NCI-H69 (cell line): ENCODE data around the gene PCSK1N.
"Not testable (repeated sequence)": the region's sequence is repeated elsewhere in the genome, so short reads cannot be mapped to it uniquely, and the experiment has no call there.

Source experiments
- DNase-seq: peaks from one replicate; lab custom pipeline; 2025; lab: John Stamatoyannopoulos, UW

Gene PCSK1N

DNA sequence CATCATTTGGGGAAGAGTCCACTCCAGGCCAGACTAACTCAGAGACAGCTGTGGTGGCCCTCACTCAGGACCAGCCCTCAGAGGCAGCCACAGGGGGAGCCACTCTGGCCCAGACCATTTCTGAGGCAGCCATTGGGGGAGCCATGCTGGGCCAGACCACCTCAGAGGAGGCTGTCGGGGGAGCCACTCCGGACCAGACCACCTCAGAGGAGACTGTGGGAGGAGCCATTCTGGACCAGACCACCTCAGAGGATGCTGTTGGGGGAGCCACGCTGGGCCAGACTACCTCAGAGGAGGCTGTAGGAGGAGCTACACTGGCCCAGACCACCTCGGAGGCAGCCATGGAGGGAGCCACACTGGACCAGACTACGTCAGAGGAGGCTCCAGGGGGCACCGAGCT, 12.4 kb downstream of the PCSK1N start:
- no peak for DNase-seq

DNA sequence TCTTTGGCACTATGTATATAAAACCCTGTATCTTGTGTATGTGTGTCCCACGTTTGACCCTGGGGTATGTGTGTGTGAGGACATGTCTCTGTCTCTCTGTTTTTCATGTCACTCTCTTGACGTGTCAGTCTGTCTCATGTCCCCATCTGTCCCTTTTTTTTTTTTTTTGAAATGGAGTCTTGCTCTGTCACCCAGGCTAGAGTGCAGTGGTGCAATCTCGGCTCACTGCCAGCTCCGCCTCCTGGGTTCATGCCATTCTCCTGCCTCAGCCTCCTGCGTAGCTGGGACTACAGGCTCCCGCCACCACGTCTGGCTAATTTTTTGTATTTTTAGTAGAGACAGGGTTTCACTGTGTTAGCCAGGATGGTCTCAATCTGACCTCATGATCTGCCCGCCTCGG, 16.0 kb downstream of the PCSK1N start:
- not testable (repeated sequence) for DNase-seq

DNA sequence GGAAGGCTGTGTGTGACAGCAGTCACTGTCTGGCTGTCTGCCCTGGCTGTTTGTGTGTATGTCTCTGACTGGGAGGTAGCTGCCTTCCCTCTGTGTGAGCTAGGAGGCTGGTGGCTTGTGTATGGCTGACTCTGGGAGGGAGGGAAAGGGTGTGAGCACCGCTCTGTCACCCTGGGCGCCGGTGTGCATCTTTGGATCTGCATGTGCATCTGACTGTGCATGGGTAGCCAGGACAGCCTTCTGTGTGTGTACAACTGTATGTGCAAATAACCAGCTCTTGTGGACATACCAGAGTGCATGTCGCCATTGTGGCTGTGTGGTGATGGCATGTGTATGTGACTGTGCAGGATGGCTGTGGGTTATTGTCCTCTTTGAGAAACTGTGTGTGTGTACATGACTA, 16.5 kb downstream of the PCSK1N start:
- DNase-seq: no peak

DNA sequence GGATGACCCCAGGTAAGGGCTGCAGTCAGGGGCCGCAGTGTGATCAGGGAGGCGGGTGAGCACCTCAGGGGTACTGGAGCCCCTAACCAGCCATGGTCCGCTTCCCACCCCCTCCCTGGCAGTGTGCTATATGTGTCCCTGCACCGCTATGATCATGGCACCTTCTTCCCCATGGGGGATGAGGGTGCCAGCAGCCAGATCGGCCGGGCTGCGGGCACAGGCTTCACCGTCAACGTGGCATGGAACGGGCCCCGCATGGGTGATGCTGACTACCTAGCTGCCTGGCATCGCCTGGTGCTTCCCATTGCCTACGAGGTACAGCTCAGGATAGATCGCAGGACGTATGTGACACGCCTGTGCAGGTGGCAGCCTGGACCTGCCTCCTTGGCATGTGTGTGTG, 17.3 kb downstream of the PCSK1N start:
- DNase-seq: no peak

DNA sequence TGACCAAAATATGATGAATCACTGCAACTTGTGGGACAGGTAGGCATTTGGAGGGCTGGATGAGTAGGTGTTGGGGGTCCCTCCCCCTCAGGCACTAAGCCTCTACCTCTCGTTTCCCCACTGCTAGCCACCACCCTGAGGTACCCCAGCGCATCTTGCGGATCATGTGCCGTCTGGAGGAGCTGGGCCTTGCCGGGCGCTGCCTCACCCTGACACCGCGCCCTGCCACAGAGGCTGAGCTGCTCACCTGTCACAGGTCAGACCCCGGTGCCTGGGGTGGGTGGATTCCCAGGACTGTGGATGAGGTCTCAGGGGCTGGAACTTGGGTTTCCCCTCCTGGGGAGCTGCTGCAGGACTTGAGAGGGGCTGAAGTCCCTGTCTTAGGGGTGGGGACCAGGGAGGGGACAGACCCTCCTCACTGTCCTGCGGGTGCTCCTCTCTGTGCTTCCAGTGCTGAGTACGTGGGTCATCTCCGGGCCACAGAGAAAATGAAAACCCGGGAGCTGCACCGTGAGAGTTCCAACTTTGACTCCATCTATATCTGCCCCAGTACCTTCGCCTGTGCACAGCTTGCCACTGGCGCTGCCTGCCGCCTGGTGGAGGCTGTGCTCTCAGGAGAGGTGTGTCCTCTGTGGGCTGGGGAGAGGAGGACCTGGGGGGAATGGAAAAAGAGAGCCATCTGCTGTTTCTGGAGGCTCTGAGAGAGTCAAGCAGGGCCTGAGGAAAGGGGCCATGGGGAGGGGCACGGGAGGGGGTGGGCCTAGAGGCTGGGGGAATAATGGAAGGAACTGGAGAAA, 19.2 kb downstream of the PCSK1N start:
- DNase-seq: no peak

DNA sequence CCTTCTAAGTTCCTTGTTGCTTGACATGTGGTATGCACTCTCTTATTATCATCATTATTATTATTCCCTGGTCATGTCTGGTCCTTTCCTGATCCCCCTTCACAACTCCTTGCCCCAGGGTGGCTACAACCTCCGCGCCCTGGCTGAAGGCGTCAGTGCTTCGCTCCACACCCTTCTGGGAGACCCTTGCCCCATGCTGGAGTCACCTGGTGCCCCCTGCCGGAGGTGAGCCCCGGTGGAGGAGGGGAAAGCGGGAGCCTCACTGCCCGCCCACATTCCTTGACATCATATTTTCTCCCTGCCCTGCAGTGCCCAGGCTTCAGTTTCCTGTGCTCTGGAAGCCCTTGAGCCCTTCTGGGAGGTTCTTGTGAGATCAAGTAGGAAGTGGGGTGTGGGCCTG, 20.1 kb downstream of the PCSK1N start:
- DNase-seq: no peak

DNA sequence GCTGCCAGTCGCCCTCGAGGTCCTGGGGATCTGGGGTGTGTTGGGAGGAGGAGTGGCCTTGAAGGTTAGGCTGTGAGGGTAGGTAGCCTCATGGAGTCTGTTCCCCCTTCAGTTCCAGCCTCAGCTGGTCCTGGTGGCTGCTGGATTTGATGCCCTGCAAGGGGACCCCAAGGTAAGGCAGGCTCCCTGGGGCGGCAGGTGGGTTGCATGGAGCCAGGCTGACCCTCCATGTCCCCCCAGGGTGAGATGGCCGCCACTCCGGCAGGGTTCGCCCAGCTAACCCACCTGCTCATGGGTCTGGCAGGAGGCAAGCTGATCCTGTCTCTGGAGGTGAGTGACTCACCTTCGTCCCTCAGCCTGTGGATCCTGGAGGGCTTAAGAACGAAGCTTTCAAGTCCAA, 20.7 kb downstream of the PCSK1N start:
- DNase-seq: no peak

DNA sequence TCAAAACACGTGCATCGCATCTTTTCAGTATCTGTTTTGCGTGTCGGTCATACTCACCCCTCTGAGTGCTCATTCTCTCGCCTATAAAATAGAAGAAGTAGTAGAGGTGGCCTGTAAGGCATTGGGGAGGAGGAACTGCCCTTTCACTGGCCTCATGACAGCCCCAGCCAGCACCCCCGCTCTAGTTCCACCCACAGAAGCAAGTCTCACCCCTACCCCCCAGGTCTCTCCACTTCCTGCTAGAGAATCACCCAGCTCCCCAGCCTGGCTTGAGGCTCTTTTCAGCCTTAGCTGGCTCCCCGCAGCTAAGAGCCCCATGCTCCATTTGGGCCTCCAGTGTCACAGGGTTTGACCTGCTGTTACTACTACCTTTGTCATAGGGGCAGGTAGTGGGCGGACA, 21.8 kb downstream of the PCSK1N start:
- DNase-seq: no peak

DNA sequence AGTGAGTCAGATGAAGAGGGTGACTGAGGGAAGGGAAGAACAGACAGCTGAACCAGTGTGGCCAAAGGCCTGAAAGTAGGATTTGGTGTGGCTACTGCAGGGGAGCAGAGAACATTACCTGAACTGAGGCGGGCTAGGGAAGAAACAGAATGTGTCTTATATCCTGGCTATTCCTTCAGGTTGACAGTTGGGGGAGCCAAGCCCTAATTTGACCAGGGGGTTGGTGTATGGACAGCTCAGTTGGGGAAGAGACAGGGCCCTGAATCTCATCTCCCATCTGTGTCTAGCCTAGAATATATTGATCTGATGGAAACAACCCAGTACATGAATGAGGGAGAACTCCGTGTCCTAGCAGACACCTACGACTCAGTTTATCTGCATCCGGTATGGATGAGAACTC, 29.3 kb downstream of the PCSK1N start:
- DNase-seq: peak; percentile 4

DNA sequence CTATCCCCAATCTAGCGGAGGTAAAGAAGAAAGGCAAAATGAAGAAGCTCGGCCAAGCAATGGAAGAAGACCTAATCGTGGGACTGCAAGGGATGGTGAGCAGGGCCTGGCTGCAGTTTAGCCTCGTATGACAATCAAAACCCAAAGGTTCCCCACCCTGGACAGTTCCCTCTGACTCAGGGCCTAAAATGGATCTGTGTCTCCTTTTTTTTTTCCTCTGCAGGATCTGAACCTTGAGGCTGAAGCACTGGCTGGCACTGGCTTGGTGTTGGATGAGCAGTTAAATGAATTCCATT, 32.6 kb downstream of the PCSK1N start:
- no peak for DNase-seq

DNA sequence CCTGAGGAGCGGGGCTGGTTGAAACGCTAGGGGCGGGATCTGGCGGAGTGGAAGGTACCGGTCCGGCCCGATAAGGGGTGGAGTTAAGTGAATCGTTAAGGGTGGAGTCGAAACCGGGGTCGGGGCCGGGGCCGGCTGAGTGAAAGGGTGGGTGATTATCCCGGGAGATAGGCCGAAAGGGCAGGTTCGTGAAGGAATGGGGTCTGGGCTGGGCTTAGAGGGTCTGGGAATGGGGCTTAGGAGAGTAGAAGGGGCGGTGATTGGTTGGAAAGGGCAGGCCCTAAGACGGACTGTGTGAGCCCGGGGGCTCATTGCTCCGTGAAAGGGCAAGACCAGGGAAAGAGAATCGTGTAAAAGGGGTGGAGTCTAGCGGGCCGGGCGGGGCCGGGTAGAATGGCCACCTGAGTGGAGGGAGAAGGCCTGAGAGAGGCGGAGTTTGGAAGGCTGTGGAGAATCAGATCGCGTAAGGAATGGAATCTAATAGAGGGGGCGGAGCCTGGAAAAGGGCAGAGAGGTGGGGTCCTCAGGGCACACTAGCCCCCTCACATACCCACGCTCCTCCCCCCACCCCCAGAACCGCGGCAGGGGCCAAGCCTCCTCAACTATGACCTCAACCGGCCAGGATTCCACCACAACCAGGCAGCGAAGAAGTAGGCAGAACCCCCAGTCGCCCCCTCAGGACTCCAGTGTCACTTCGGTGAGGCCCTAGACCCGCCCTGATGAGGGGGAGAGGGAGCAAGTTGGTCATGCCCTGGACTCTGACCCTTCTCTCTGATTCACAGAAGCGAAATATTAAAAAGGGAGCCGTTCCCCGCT, 33.1 kb downstream of the PCSK1N start:
- peak; percentile 88 for DNase-seq

DNA sequence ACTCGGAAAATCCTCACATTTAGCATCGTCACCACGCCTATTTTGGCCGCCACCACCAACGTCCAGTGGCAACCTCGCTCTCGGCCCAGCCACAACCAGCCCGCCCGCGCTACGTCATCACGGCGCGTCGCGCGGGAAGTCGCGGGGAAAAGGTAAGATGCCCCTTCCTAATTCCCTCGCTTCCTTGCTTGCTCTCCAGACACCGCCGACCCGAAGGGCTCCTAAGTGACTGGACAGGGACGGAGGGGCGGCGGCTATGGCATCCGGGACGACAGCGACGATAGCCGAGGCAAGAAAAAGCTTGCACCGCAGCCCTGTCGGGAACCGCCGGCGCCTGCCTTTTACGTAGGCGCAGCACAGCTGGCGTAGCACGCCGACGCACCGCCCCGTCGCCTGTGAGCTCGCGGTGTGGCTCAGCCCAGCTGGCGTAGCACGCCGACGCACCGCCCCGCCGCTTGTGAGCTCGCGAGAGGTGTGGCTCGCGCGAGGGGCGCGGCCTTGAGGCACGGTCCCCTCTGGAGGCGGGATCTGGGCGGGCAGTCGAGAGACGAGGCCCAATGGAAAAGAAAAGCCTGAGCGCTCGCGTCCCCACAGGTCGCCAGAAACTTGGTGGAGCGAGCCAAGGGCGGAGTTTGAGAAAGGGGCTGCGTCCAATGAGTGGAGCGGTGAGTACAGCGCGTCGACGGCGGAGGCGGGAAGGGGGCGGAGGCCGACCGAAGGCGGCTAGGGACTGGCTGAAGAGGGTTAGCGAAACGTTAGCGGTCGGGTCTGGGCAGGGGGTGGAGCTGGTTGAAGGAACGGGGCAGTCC, 33.9 kb downstream of the PCSK1N start, which contains the start of gene HDAC6:
Gene HDAC6, plus strand, starts transcription at position 788 of the 809 bp plus-strand sequence. CDS start 626 bp downstream, outside the sequence.
- DNase-seq: peak; percentile 99

DNA sequence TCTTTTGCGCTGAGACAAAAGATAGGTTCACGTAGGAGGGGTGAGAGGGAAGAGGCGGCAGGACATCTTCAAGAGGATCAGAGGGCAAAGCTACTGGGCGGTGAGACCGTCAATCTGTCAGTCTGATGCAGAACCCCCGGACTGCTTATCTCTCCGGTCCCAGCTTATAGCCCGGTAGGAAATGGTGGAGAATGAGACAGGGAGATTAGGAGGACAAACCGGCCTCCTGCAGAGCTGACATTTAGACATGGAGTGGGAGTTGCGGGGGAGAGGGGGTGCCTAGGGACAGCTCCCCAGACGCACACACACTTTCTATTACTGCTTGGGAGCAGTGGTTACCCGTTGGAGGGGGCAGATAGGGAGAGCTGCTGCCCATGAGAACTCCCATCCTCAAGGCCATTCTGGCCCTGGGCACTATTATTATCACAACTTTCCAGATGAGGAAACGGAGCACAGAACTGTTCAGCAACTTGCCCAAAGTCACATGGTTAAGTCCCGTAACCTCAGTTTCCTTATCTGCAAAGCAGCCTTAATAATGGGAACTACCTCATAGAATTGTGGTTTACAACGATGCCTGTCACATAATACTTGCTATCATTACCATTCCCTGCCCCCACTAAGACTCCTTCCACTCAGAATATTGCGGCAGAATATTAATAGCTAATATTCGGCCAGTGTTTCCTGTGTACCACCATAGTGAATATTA, 34.7 kb downstream of the PCSK1N start:
- DNase-seq: peak; percentile 17

DNA sequence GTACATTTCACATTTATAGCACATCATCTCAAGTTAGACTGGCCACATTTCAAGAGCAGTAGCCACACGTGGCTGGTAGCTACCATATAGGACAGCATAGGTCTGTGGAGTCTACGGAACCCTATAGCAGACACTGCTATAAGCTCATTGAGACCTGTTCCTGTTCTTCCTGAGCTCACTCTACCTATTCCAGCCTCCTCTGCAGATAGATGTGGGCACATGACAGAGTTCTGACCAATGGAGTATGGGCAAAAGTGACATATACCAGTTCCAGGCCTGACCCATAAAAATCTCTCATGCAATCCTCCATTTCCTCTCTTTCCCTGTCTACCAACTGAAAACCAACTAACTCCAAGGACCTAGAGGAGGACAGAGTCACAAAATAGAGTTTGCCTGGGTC, 37.1 kb downstream of the PCSK1N start:
- no peak for DNase-seq

DNA sequence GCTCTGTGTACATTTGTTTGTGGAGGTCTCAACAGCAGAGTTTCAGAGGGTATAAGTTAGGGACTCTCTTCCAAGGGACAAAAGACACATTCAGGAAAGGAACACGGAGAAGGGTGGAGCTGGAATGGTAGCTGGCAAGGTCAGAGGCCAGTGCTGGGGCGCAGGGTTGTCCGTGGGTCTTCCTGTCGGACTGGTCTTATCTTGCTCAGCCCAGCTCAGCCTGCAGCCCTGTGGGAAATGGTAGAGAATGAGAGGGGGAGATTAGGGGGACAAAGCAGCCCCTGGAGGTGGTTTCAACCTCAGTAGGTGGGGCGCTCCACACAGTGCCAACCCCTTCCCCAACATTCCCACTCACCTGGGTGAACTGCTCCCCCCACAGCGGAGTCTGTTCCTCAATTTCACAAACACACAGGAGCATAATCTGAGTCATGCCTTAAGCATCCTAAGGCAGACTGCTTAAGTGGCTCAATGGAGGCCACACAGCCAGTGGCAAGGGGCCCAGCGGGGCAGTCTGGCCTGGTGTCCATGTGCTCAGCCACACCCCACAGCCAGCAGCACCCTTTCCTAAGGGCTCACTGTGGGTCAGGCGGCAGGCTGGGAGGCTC, 40.4 kb downstream of the PCSK1N start:
- no peak for DNase-seq

DNA sequence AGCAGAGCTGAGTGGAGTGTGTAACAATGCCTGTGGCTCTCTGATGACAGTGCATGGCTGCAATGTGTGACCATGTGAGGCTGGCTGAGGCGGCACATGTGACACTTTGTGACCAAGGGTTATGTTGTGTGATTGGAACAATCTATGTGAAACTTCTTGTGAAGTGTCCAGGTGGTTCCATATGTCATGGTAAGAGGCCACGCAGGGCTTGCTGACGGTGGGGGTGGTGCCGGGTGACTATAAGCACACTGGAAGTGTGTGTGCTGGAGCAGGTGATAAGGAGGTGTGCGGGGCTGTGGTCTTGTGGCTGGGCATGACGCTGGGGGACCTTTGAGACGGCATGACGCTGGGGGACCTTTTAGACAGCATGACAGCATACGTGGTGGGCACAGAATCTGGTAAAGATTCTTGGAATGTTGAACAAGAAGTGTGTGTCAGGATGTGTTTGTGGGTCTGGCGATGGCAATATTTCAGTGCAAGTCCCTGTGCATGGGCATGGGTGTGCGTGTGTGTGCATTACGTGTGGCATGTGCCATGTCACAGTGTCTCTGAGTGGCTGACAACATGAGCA, 41.0 kb downstream of the PCSK1N start:
- DNase-seq: no peak

DNA sequence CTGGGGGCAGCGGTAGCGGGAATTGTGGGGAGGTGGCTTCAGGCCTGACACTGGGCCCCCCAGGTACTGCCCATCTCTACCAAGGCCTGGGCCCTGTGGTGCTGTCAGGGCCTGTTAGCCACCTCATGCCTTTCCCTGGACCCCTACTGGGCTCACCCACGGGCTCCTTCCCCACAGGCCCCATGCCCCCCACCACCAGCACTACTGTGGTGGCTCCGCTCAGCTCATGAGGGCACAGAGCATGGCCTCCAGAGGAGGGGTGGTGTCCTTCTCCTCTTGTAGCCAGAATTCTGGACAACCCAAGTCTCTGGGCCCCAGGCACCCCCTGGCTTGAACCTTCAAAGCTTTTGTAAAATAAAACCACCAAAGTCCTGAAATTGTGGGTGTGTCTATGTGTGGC, 41.5 kb downstream of the PCSK1N start:
- no peak for DNase-seq

DNA sequence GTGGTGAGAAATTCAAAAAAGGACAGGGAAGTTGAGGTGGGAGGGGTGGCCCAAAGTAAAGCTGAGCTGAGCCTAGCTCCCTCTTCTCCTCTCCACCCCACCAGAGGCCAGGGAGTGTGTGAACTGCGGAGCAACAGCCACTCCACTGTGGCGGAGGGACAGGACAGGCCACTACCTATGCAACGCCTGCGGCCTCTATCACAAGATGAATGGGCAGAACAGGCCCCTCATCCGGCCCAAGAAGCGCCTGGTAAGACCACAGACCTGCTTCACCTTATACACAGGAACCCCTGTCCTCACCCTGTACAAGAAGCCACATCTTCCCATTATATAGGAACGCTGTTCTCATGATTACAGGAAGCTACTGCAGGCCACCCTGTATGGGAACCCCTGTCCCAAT, 43.2 kb downstream of the PCSK1N start:
- no peak for DNase-seq

DNA sequence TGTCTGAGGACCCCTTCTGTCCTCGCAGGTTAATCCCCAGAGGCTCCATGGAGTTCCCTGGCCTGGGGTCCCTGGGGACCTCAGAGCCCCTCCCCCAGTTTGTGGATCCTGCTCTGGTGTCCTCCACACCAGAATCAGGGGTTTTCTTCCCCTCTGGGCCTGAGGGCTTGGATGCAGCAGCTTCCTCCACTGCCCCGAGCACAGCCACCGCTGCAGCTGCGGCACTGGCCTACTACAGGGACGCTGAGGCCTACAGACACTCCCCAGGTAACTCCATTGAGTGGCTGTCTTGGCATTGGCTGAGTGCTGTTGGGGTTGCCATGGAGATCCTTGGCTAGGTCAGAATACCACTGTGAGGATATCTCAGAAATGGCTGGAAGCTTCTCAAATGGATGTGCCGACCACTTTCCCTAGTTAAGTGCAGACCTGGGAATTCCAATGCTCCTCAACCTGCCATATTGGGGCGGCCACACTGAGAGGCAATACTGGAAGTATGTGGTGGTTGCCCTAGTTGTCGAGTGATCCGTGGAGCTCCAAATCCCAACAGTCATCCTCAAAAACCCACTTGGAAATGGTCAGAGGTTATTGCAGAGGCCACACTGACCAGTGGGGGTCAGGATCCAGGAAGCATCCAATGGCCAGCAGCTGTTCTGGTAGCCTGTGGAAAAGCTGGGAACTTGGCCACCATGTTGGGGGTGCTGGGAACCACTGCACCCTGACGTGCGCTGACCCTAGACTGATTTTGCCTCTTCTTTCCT, 44.2 kb downstream of the PCSK1N start:
- DNase-seq: no peak

DNA sequence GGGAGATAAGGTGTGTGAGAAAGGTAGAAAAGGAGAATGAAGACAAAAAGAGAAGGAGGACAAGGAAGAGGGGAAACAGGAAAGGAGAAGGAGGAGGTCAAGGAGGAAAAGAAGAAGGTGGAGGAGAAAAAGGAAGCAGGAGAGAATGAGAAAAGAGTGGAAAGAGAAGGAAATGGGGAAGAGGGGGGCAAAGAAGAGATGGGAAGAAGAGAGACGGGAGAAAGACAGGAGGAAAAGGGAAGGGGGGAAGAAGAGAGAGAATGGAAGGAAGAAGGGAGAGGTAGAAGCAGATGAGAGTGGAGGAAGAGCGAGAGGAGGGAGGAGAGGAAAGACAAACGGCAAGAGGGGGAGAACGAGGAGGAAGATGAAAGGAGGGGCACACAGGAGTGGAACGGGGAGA, 44.9 kb downstream of the PCSK1N start:
- no peak for DNase-seq
